ENCODE measurements around the gene SLX9.

- no peak for TF ChIP-seq EZH2 (IDR thresholded peaks at IDR 0.05; ENCODE audit: borderline replicate concordance, low read depth, low read length, severe bottlenecking)
- no peak for TF ChIP-seq MYC (IDR thresholded peaks at IDR 0.05; ENCODE audit: low read depth, low read length)
These were observed 7.2 kb upstream of the SLX9 start for GRCh38 chr21:44932408-44933181.

Data from endothelial cell of umbilical vein (primary cell).